Skeletal muscle tissue (tissue), 4 donors: ENCODE measurements around the gene MCTP1. TPM values are rescaled to one million over a fixed set of nuclear protein-coding genes. Genes with fewer than 3 reads are reported as not detected.
"Not testable (repeated sequence)": the region's sequence is repeated elsewhere in the genome, so short reads cannot be mapped to it uniquely, and the experiment has no call there.

Experiments
- H3K27ac ChIP-seq: one replicate; pipeline ENCODE4 v1.7.0; 2013; ENCODE audit warnings: mild to moderate bottlenecking, low read depth, low read length, inconsistent platforms
- H3K27me3 ChIP-seq, 3 donors: one replicate each; pipeline ENCODE4 v1.7.0; 2013; ENCODE audit warnings: low read length in 3 of 3; ENCODE audit not compliant: control insufficient read depth in 3 of 3, insufficient read depth in 3 of 3
- H3K36me3 ChIP-seq, 3 donors: one replicate each; pipeline ENCODE4 v1.7.0; 2013; ENCODE audit warnings: low read length in 3 of 3; ENCODE audit not compliant: control insufficient read depth in 3 of 3, insufficient read depth in 3 of 3
- H3K4me1 ChIP-seq, 3 donors: one replicate each; pipeline ENCODE4 v1.7.0; 2013; ENCODE audit warnings: low read length in 3 of 3, mild to moderate bottlenecking in 3 of 3; ENCODE audit not compliant: control insufficient read depth in 3 of 3, insufficient read depth in 3 of 3
- H3K4me3 ChIP-seq, 3 donors: one replicate each; pipeline ENCODE4 v1.7.0; 2013; ENCODE audit warnings: low read length in 3 of 3
- H3K9ac ChIP-seq, 3 donors: one replicate each; pipeline ENCODE4 v1.7.0; 2013; ENCODE audit warnings: low read length in 3 of 3, mild to moderate bottlenecking in 3 of 3, moderate library complexity in 2 of 3, low read depth in 1 of 3
- H3K9me3 ChIP-seq, 3 donors: one replicate each; pipeline ENCODE4 v1.7.0; 2013; ENCODE audit warnings: low read length in 3 of 3; ENCODE audit not compliant: control insufficient read depth in 3 of 3
- total RNA-seq: library from RNA; depleted of rRNA; stranded (reverse); fragments of >200 nt; gene quantifications from one replicate; pipeline ENCODE4 v1.2.3, GENCODE V29; 2014
- donor health status: Osteomylitis.

The MCTP1 gene
- total RNA-seq, 1 donor from 2014 or later: 20.4 TPM

DNA sequence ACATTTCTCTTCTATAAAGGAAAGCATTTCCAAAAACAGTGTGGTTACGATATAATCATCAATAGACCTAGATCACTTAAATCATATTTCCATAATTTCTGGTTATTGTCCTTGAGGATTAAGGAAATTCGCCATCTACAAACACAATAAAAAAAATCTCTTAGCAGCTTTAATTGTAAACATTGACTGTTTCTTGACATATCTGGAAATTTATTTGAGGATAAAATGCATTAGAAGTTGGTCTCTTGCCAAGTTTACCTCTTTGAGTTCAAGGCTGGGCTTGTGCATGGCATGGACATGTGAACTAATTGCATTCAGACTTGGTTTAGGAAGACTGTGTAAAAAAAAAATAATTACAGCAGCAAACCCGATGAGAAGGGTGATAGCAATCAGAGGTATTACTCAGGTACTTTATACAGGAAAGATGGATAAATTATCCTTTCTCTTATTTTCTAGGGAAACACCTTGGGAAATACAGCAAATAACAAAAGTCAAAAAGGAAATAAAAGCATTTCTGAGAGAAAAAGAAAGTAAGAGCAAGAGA lies 428.6 kb downstream of the MCTP1 start:
- Histone ChIP-seq H3K4me3 (no peak overlapping the region), H3K9ac (no peak overlapping the region), H3K27ac (no peak overlapping the region), H3K4me1 (no peaks in the 10 kb centered on the region), H3K36me3 (no peaks in the 10 kb centered on the region), H3K27me3 (no peaks in the 10 kb centered on the region), H3K9me3 (no peaks in the 10 kb centered on the region)

DNA sequence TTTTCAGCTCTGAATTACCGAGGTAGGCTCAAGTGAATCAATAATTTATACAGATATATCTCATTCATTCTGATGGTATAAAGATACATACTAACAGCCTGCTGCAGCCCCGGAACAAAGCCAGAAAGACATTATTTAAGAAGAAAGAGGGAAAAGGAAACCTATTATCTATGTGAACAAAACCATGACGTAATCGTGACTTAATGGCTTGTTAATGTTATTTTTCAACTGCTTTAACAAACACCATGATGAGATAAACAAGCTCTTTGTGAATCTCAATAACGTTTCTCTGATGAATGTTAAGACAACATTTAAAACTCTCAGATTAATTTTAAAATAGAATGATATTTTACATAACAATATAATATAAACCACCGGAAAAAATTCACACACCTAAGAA lies 429.4 kb downstream of the MCTP1 start:
- Histone ChIP-seq H3K9ac (no peak overlapping the region), H3K27me3 (no peaks in the 10 kb centered on the region), H3K9me3 (no peaks in the 10 kb centered on the region), H3K4me1 (no peaks in the 10 kb centered on the region), H3K36me3 (no peaks in the 10 kb centered on the region), H3K27ac (no peak overlapping the region), H3K4me3 (no peak overlapping the region)

DNA sequence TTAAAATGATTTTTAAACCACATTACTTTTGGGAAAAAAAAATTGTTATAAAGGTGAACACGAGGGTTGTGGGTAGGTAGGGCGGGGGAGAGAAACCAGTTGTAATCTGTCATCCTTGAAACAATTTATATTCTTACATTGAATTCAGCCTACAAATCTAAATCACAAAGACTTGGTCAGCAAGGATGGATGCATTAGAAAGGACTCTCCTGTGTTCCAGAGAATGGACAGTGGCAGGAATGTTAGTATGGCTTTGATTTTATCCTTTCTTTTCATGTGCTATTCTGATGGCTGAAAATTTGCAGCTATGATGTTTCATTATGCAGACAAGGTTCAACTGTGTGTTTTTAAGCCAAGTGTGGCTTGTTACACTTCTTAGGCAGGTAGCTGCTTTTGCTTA lies 431.8 kb downstream of the MCTP1 start:
- H3K27ac ChIP-seq: no peak overlapping the region
- no peaks in the 10 kb centered on the region for H3K9me3 ChIP-seq
- H3K9ac ChIP-seq: no peak overlapping the region
- no peaks in the 10 kb centered on the region for H3K36me3 ChIP-seq
- no peaks in the 10 kb centered on the region for H3K4me1 ChIP-seq
- H3K27me3 ChIP-seq: no peaks in the 10 kb centered on the region
- no peak overlapping the region for H3K4me3 ChIP-seq

DNA sequence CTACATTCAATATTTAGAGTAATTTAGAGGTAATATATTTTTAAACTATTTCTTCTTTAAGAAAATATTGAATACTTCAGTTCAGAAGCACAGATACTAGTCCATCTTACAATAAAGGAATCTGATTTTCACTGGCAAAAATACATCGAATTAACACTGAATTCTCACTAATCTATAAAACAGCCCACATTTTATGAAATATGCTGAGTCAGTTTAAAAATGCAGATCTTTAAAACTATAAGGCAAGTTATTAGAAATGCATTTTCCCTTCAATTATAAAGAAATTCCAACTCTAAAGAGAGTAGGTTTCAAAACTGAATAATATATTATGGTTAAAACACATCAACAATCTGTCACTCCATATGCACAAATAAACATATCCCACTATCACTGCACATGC lies 433.9 kb downstream of the MCTP1 start:
- H3K4me3 ChIP-seq: no peak overlapping the region
- H3K27ac ChIP-seq: no peak overlapping the region
- no peak overlapping the region for H3K9ac ChIP-seq
- no peaks in the 10 kb centered on the region for H3K9me3 ChIP-seq
- H3K4me1 ChIP-seq: no peaks in the 10 kb centered on the region
- no peaks in the 10 kb centered on the region for H3K27me3 ChIP-seq
- no peaks in the 10 kb centered on the region for H3K36me3 ChIP-seq

DNA sequence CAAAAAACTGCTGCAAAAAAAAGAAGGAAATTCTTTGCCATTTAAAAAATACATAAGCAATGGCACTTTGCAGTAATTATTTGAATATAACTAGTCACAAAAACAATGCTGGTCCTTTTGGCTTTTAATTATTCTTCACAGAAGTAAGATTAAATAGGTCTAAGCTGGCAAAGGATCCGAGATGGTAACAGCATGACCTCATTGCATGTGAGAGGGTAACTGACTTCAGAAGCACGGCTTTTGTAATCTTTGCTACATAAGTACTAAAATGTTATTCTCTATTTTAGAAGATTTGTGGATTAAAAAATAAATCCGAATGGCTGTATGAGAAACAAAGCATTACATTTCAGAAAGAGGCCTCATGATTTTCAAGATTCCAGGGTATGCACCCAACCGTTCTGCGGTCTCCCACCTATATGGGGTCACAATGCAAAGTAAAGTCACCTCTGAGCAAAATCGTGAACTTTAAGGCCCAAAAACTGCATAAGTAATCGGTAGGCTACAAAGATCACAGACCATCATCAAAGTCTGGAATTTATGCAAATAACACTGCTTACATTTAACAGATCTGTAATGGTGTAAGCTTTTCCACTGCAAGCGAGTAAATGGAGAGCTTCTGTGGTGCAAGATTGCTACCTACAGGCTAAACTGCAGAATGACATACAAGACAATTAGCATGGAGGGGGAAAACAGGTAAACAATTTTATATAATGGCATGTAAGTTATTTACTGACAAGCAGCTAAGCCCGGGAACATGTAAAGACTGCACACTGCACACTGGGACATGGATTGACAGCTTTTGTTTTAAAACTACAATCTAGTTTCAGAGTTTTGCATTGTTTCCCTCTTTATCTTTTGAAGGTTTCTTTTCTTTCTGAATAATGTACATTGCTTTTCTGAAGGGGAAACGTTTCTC lies 434.8 kb downstream of the MCTP1 start:
- H3K27ac ChIP-seq: no peak overlapping the region
- H3K27me3 ChIP-seq: no peaks in the 10 kb centered on the region
- H3K4me1 ChIP-seq: no peaks in the 10 kb centered on the region
- H3K9ac ChIP-seq: no peak overlapping the region
- H3K4me3 ChIP-seq: no peak overlapping the region
- H3K36me3 ChIP-seq: no peaks in the 10 kb centered on the region
- no peaks in the 10 kb centered on the region for H3K9me3 ChIP-seq

DNA sequence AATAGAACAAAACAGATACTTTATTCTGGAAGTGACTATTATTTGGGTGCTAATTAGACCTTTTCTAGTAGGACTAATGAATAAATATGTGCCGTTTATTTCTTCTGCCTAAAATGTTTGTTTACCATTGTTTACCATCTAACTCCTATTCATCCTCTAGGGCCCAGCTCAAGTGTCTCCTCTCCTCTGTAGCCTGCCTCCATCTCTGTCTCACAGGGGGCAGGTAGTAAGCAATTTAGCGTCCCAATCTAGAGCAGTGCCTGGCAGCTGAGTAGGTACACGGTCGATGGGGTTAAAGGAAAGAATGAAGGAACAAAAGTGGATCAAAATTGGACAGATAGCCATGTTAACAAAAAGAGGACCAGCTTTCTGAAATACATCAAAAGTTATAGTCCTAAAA lies 435.6 kb downstream of the MCTP1 start:
- Histone ChIP-seq H3K9ac (no peak overlapping the region), H3K4me3 (no peak overlapping the region), H3K27me3 (no peaks in the 10 kb centered on the region), H3K4me1 (no peaks in the 10 kb centered on the region), H3K36me3 (no peaks in the 10 kb centered on the region), H3K9me3 (no peaks in the 10 kb centered on the region), H3K27ac (no peak overlapping the region)

DNA sequence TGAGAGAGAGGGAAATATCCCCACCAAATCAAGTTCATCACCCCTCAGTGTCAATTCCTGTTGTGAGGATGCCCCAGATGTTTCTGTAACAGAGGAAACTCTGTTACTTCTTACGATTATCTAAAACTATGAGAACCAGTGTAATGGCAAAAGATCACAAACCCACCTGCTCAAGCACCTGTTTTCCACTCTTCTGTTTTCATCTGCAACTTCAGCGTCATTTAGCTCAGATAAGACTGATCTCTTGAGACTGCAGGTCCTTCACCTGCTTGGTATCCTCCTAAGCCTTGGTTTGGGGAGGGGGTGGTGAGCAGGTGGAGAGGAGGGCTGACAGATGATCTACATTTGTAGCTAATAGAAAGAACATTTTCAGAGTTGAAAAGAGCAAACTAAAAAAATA lies 437.2 kb downstream of the MCTP1 start:
- no peak overlapping the region for H3K9ac ChIP-seq

DNA sequence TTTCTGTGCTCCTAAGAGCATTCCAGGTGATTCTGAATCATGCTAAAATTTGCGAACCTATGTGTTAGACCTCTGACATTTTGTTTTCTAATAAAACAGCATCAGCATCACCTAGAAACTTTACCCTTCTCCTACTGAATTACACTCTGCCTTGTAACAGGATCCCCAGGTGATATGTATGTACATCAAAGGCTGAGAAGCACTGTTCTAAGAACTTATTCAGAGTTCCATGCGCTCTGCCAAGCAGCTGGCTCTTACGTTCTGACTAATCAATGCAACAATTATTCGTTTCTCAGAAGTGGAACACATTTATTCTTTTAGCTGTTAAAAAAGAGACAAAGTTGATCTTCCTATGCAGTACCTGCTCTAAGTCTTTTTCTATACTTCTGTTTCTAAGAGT lies 437.9 kb downstream of the MCTP1 start:
- no peak overlapping the region for H3K4me3 ChIP-seq
- H3K27ac ChIP-seq: no peak overlapping the region
- no peaks in the 10 kb centered on the region for H3K36me3 ChIP-seq
- H3K27me3 ChIP-seq: no peaks in the 10 kb centered on the region
- no peaks in the 10 kb centered on the region for H3K9me3 ChIP-seq
- H3K4me1 ChIP-seq: no peaks in the 10 kb centered on the region
- no peak overlapping the region for H3K9ac ChIP-seq

More for the DNA sequence above, 437.2 kb downstream of the MCTP1 start:
- Histone ChIP-seq H3K27me3 (no peaks in the 10 kb centered on the region), H3K36me3 (no peaks in the 10 kb centered on the region), H3K4me1 (no peaks in the 10 kb centered on the region), H3K27ac (no peak overlapping the region), H3K4me3 (no peak overlapping the region), H3K9me3 (no peaks in the 10 kb centered on the region)

DNA sequence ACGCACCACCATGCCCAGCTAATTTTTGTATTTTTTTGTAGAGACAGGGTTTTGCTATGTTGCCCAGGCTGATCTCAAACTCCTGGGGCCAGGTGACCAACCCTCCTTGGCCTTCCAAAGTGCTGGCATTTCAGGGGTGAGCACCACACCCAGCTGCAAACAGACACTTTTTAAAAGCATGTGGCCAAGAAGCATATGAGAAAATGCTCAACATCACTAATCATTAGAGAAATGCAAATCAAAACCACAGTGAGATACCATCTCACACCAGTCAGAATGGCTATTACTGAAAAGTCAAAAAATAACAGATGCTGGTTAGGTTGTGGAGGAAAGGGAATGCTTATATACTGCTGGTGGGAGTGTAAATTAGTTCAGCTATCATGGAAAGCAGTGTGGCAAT lies 439.2 kb downstream of the MCTP1 start:
- H3K4me3 ChIP-seq, H3K9me3 ChIP-seq, H3K9ac ChIP-seq, H3K27ac ChIP-seq, H3K4me1 ChIP-seq, H3K36me3 ChIP-seq, H3K27me3 ChIP-seq: not testable (repeated sequence)

DNA sequence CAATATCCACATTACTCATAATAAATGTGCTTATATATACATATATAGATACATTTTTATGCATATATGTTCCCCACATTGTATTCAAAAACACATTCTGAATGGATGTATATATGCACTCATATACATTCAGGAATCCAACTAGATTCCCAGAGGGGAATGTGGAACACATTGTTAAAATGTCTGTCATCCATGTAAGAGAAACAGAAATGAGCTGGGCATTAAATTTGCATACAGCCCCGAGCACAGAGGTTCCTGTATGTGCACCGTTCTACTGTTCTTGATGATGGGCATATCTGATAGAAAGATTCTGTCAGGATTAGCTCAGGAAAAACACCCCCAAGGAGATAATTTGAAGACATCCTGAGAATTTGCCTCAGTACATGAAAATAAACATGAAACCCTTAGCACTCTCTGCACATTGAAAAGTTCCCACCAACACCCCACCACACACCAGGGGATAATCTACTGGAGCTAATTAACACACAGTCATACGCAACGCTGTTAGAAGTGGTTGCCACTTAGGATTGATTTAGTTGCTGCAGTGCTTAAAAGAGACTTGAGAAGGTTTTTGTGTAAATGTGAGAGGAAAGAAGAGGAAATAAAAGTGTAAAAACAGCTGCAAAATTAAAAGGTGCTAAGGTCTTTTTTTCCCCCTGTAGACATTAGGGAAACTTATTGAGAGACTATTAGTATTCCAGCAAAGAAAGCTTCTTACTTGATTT lies 443.1 kb downstream of the MCTP1 start:
- no peaks in the 10 kb centered on the region for H3K27me3 ChIP-seq
- no peaks in the 10 kb centered on the region for H3K4me1 ChIP-seq
- no peak overlapping the region for H3K27ac ChIP-seq
- no peaks in the 10 kb centered on the region for H3K9me3 ChIP-seq
- no peaks in the 10 kb centered on the region for H3K36me3 ChIP-seq
- no peak overlapping the region for H3K9ac ChIP-seq
- H3K4me3 ChIP-seq: no peak overlapping the region
